NCI-H69 (cell line): ENCODE measurements around the gene SCN5A.
A peak's percentile ranks its signal among the peaks of the same experiment; 100 is the strongest.

Experiments
- DNase-seq: peaks from one replicate; lab custom pipeline; 2025; lab: John Stamatoyannopoulos, UW

Gene SCN5A

DNA sequence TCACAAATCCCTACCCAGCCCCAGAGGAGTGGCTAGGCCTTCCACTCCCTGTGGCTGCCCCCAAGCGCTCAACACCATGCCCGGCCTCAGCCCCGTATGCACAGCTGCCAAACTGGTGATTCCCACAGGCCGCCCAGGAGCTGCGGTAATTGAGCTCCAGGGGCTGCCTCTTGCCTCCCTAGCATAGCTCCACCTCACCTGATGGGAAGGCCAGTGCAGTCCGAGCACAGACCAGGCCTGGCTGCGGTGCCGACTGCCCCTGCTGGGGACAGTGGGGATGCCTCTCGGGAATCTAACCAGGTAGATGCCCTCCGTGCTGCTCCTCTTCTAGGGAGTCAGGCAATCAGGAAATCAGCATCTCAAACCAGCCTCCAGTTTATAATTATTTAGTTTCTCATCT, 25.9 kb downstream of the SCN5A start:
- DNase-seq: no peak

DNA sequence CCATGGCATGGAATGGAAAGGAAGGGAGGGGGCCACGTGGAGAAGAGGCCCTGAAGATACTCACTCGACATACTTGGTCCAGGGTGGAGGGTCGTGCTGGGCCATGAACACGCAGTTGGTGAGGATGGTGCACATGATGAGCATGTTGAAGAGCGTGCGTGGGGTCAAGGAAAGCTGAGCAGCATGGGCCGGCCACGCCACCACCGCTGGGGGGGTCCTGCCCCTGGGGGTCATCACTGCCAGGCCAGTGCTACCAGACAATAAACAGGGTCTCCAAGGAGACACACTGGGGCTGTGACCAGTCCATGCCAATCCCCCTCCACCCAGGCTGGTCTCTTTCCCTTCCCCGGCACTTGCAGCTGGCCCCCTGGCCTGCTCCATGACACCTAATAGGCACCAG, 27.2 kb downstream of the SCN5A start:
- no peak for DNase-seq

GRCh38 chr3:38620236-38620635, 29.3 kb downstream of the SCN5A start:
- no peak for DNase-seq

GRCh38 chr3:38618343-38618742, 31.1 kb downstream of the SCN5A start:
- no peak for DNase-seq

- no peak for DNase-seq
These were observed 31.9 kb downstream of the SCN5A start for GRCh38 chr3:38617586-38617985.

- no peak for DNase-seq
These were observed 32.4 kb downstream of the SCN5A start for GRCh38 chr3:38617137-38617536.

GRCh38 chr3:38616658-38617057, 32.8 kb downstream of the SCN5A start:
- DNase-seq: peak; percentile 25

DNA sequence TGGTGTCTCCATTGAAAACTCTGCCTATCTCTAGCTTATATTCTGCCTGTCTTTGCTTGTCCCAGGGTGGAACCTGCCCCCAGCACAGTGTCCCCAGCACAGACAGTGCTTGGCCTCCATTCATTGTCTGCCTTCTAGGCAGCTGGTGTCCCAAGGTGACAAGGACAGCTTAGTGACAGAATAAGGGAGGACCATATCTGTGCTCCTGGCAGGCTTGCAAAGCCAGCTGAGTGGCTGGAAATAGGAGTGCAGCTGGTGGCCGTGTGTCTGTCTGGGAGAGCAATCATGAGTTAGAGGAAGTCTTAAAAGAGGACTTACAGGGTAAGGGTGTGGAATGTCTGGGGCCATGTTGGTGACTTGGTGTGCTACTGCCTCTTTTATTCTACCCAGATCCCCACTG, 33.4 kb downstream of the SCN5A start:
- no peak for DNase-seq

- no peak for DNase-seq
These were observed 34.7 kb downstream of the SCN5A start for GRCh38 chr3:38614651-38615352.

DNA sequence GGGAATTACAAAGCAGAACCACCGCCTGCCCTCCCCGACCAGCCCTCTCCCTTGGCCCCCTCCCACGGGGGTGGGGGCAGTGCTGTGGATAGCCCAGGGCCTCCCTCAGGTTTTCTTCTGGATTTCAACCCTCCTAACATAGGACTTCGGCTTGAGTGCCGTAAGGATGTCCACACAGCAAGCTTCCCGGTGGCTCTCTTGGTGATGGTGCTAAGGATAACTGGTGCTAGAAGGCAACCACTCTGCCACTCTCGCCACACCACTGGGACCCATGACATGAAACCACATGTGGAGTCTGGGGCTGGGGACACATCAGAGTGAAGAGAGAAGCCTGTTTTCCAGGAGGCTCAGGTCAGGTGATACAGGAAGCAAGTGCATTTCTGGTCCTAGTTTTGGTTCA, 35.4 kb downstream of the SCN5A start:
- DNase-seq: no peak

DNA sequence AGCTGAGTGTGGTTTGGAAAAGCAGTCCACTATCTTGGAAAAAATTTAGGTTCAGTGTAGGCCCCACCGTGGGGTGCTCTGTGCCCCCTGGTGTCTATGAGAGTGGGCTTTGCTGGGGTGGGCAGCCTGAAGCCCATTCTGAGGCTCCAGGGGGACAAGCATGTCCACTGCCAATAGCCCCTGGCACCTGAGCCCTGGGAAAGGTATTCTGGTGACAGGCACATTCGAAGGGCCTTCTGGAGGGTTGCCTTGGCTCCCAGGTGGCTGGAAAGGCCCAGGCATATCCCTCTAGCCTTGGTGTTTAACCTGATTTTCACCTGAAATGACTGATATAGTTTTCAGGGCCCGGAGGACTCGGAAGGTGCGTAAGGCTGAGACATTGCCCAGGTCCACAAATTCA, 36.1 kb downstream of the SCN5A start:
- DNase-seq: no peak

DNA sequence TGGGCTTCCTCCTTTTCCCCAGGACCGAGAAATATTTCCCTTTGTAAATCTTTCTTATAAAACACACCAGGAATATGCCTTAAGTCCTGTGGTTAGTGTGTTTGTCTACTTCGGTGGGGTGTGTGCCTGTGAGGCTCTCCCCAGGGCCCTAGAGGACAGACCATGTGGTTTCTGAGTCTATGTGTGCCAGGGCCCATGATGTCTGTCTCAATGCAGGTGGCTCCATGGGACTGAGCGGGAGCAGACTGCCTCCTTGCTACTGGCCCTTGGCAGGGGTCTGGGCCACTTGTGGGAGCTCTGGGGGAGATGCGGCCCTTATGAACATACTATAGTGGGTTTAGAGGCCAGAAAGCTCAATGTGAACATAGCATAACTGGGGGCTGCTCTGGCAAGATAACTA, 37.6 kb downstream of the SCN5A start:
- DNase-seq: no peak

- DNase-seq: no peak
These were observed 38.6 kb downstream of the SCN5A start for GRCh38 chr3:38610934-38611333.

GRCh38 chr3:38610436-38610835, 39.1 kb downstream of the SCN5A start:
- no peak for DNase-seq

DNA sequence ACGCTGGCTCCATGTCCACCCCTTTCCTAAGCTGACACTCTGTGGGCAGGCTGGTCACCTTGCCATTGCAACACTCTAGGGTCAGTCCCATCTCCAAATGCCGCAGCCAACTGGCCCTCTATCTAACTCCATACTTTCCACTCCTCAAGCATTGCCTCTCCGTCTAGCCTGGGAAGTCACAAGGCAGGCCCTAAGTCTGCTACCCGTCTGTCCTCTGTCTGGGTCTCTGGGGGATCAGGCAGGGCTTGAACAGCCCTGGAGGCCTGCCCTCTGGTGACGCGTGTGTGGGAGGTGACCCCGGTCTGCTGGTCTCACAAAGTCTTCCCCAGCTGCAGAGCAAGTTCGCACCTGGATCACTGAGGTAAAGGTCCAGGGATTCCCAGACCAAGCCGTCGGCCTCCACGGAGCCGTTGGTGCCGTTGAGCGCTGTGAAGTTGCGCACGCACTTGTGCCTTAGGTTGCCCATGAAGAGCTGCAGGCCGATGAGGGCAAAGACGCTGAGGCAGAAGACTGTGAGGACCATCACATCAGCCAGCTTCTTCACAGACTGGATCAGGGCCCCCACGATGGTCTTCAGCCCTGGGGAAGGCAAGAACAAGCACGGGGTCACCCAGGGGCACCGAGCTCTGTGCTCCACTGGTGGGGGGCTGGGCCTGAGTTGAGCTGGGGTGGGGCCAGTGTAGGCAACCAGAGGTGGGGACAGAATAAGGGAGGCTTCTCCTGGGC, 39.9 kb downstream of the SCN5A start:
- no peak for DNase-seq

GRCh38 chr3:38608961-38609360, 40.5 kb downstream of the SCN5A start:
- no peak for DNase-seq

DNA sequence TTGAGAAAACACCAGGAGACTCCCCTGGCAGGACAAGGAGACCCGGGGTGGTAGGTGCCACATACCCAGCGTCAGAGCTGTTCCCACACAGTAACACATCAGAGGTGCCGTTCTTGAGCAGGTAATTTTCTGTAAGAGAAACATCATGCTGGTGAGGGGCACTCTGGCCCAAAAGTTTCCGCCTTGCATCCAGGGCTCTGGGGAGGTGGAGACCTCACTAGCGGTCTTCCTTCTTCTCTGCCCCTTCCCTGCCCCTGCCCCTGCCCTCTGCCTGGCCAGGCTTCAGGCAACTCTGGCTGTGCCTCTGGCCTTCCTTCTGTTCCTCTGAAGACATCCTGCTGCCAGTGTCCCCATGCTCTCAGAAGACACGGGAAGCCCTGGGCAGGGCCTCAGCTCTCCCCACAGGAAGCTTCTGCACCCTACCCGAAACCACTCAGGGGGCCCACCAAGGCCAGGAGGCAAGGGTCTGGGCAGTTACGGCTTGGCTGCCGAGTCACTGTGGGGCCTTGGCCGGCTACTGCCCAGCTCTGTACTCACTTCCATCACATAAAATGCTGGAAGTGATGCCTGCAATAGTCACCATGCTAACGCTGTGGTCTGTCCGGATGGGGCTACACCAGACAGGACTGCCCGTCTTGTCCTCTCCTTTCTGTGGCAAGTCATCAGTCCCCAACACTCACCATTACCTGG, 41.3 kb downstream of the SCN5A start:
- DNase-seq: no peak

GRCh38 chr3:38606561-38606960, 42.9 kb downstream of the SCN5A start:
- no peak for DNase-seq

GRCh38 chr3:38605981-38606380, 43.5 kb downstream of the SCN5A start:
- DNase-seq: no peak

DNA sequence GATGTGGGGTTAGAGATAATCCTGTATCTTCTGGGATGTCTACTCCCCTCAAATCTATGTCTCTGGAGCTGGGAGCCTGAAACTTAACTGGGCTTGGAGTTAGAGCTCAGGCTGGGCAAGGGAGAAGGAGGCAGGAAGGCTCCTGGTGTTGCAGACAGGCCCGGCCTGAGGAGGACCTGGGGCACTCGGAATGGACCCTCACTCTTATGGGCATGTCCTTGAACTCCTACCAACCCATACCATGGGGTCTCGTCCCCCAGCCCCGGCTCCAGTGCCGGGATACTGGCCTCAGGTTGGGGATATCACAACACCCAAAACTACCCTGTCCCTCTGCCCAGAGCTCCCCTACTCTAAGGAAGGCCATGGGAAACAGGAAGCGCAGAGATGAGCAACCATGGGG, 45.2 kb downstream of the SCN5A start:
- no peak for DNase-seq

DNA sequence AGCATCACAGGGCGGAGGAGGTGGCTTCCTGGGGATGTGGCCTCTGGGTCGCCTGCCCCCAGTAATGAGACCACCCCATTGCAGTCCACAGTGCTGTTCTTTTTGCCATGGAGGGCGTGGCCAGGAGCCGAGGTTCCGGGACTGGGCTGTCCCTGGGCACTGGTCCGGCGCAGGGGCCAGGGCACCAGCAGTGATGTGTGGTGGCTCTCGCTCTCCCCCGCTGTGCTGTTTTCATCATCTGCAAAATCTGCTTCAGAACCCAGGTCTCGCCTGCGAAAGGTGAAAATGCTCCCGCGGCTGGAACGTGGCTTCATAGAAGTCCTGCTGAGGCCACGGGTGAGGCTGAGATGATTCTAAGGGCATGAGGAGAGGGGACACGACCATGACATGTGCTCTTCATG, 45.8 kb downstream of the SCN5A start:
- DNase-seq: no peak

GRCh38 chr3:38602576-38603250, 46.8 kb downstream of the SCN5A start:
- DNase-seq: no peak
